ENCODE results near the gene IPMK.
"Not testable (repeated sequence)": the region's sequence is repeated elsewhere in the genome, so short reads cannot be mapped to it uniquely, and the experiment has no call there.

The IPMK gene

GRCh38 chr10:58244666-58245065, 23.0 kb downstream of the IPMK start:
- H3K27me3 ChIP-seq (ENCODE audit: low read depth, low read length); H3K9me3 ChIP-seq (ENCODE audit: control insufficient read depth in 1 of 2, low read length in 2 of 2); H3K4me1 ChIP-seq (ENCODE audit: control insufficient read depth in 1 of 2, insufficient read depth in 2 of 2, low read length in 2 of 2); H3K36me3 ChIP-seq (ENCODE audit: control insufficient read depth in 1 of 2, insufficient read depth in 2 of 2, low read length in 2 of 2); H3K27ac ChIP-seq (ENCODE audit: low read length); H3K4me3 ChIP-seq (ENCODE audit: low read depth in 1 of 2, low read length in 2 of 2): not testable (repeated sequence)

GRCh38 chr10:58244242-58244641, 23.5 kb downstream of the IPMK start:
- H3K27ac ChIP-seq (ENCODE audit: low read length); H3K4me3 ChIP-seq (ENCODE audit: low read depth in 1 of 2, low read length in 2 of 2); H3K4me1 ChIP-seq (ENCODE audit: control insufficient read depth in 1 of 2, insufficient read depth in 2 of 2, low read length in 2 of 2); H3K9me3 ChIP-seq (ENCODE audit: control insufficient read depth in 1 of 2, low read length in 2 of 2); H3K27me3 ChIP-seq (ENCODE audit: low read depth, low read length); H3K36me3 ChIP-seq (ENCODE audit: control insufficient read depth in 1 of 2, insufficient read depth in 2 of 2, low read length in 2 of 2): not testable (repeated sequence)

DNA sequence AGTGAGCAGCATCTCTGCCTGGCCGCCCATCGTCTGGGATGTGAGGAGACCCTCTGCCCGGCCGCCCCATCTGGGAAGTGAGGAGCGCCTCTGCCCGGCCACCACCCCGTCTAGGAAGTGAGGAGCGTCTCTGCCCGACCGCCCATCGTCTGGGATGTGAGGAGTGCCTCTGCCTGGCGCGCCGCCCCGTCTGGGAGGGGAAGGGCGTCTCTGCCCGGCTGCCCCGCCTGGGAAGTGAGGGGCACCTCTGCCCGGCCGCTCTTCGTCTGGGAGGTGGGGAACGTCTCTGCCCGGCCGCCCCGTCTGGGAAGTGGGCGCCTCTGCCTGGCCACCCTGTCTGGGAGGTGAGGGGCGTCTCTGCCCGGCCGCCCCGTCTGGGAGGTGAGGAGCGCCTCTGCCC, 23.9 kb downstream of the IPMK start:
- not testable (repeated sequence) for H3K27me3 ChIP-seq (ENCODE audit: low read depth, low read length); H3K9me3 ChIP-seq (ENCODE audit: control insufficient read depth in 1 of 2, low read length in 2 of 2); H3K4me1 ChIP-seq (ENCODE audit: control insufficient read depth in 1 of 2, insufficient read depth in 2 of 2, low read length in 2 of 2); H3K27ac ChIP-seq (ENCODE audit: low read length); H3K36me3 ChIP-seq (ENCODE audit: control insufficient read depth in 1 of 2, insufficient read depth in 2 of 2, low read length in 2 of 2); H3K4me3 ChIP-seq (ENCODE audit: low read depth in 1 of 2, low read length in 2 of 2)

- no peaks in the 10 kb centered on the region for H3K36me3 ChIP-seq (ENCODE audit: control insufficient read depth in 1 of 2, insufficient read depth in 2 of 2, low read length in 2 of 2)
- no peak overlapping the region for H3K27ac ChIP-seq (ENCODE audit: low read length)
- H3K4me1 ChIP-seq (ENCODE audit: control insufficient read depth in 1 of 2, insufficient read depth in 2 of 2, low read length in 2 of 2) = no peaks in the 10 kb centered on the region
- no peak overlapping the region for H3K4me3 ChIP-seq (ENCODE audit: low read depth in 1 of 2, low read length in 2 of 2)
- no peaks in the 10 kb centered on the region for H3K27me3 ChIP-seq (ENCODE audit: low read depth, low read length)
- H3K9me3 ChIP-seq (ENCODE audit: control insufficient read depth in 1 of 2, low read length in 2 of 2) = no peaks in the 10 kb centered on the region
These were observed 24.4 kb downstream of the IPMK start for GRCh38 chr10:58243269-58243668.

DNA sequence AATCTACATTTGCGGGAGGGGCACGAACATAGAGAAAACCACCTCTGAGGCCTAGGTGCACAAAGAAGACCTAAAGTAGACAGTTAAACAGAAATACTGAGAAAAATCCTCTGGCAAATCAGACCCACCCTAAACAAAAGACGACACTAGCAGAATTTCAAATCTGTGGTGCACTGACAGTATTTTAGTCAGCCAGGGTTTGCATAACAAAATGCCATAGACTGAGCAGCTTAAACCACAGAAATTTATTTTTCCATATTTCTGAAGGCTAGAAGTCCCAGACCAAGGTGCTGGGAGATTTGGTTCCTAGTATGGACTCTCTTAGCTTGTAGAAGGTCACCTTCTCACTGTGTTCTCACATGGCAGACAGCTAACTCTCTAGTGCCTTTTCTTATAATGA, 26.3 kb downstream of the IPMK start:
- Histone ChIP-seq H3K4me1 (ENCODE audit: control insufficient read depth in 1 of 2, insufficient read depth in 2 of 2, low read length in 2 of 2) (no peaks in the 10 kb centered on the region), H3K36me3 (ENCODE audit: control insufficient read depth in 1 of 2, insufficient read depth in 2 of 2, low read length in 2 of 2) (peaks cover 0 to 4% of the 10 kb centered on the region in 2 donors), H3K4me3 (ENCODE audit: low read depth in 1 of 2, low read length in 2 of 2) (no peak overlapping the region), H3K9me3 (ENCODE audit: control insufficient read depth in 1 of 2, low read length in 2 of 2) (no peaks in the 10 kb centered on the region), H3K27me3 (ENCODE audit: low read depth, low read length) (no peaks in the 10 kb centered on the region), H3K27ac (ENCODE audit: low read length) (no peak overlapping the region)

DNA sequence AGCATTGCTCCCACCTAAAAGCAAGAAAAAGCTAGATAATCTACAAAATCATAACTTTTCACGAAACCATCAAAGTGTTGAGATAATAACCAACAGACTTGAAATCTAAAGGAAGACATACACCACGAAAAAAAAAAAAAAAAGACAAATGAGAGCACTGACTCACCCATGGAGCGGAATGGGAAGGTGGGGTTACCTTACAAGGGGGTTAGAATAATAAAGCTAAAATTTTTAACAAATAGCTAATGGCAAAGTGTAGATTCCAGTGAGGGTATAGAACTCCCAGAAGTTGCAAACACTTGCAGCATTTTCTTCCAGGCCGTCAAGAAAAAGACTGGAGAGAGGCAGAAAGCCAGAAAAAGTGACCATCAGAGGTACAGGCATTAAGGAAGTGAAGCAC, 27.2 kb downstream of the IPMK start:
- Histone ChIP-seq H3K4me3 (ENCODE audit: low read depth in 1 of 2, low read length in 2 of 2) (no peak overlapping the region), H3K27me3 (ENCODE audit: low read depth, low read length) (no peaks in the 10 kb centered on the region), H3K27ac (ENCODE audit: low read length) (no peak overlapping the region), H3K36me3 (ENCODE audit: control insufficient read depth in 1 of 2, insufficient read depth in 2 of 2, low read length in 2 of 2) (peaks cover 0 to 8% of the 10 kb centered on the region in 2 donors), H3K9me3 (ENCODE audit: control insufficient read depth in 1 of 2, low read length in 2 of 2) (no peaks in the 10 kb centered on the region), H3K4me1 (ENCODE audit: control insufficient read depth in 1 of 2, insufficient read depth in 2 of 2, low read length in 2 of 2) (no peaks in the 10 kb centered on the region)

GRCh38 chr10:58239561-58240169, 28.0 kb downstream of the IPMK start:
- no peaks in the 10 kb centered on the region for H3K9me3 ChIP-seq (ENCODE audit: control insufficient read depth in 1 of 2, low read length in 2 of 2)

GRCh38 chr10:58237014-58237834, 30.5 kb downstream of the IPMK start:
- H3K4me1 ChIP-seq (ENCODE audit: control insufficient read depth in 1 of 2, insufficient read depth in 2 of 2, low read length in 2 of 2) = no peaks in the 10 kb centered on the region
- peaks cover 0 to 8% of the 10 kb centered on the region in 2 donors for H3K36me3 ChIP-seq (ENCODE audit: control insufficient read depth in 1 of 2, insufficient read depth in 2 of 2, low read length in 2 of 2)
- H3K27ac ChIP-seq (ENCODE audit: low read length) = no peak overlapping the region
- H3K9me3 ChIP-seq (ENCODE audit: control insufficient read depth in 1 of 2, low read length in 2 of 2) = no peaks in the 10 kb centered on the region
- no peaks in the 10 kb centered on the region for H3K27me3 ChIP-seq (ENCODE audit: low read depth, low read length)
- no peak overlapping the region for H3K4me3 ChIP-seq (ENCODE audit: low read depth in 1 of 2, low read length in 2 of 2)

More at GRCh38 chr10:58239561-58240169, 28.0 kb downstream of the IPMK start:
- Histone ChIP-seq H3K36me3 (ENCODE audit: control insufficient read depth in 1 of 2, insufficient read depth in 2 of 2, low read length in 2 of 2) (peaks cover 0 to 8% of the 10 kb centered on the region in 2 donors), H3K4me1 (ENCODE audit: control insufficient read depth in 1 of 2, insufficient read depth in 2 of 2, low read length in 2 of 2) (no peaks in the 10 kb centered on the region), H3K4me3 (ENCODE audit: low read depth in 1 of 2, low read length in 2 of 2) (no peak overlapping the region), H3K27me3 (ENCODE audit: low read depth, low read length) (no peaks in the 10 kb centered on the region), H3K27ac (ENCODE audit: low read length) (no peak overlapping the region)

DNA sequence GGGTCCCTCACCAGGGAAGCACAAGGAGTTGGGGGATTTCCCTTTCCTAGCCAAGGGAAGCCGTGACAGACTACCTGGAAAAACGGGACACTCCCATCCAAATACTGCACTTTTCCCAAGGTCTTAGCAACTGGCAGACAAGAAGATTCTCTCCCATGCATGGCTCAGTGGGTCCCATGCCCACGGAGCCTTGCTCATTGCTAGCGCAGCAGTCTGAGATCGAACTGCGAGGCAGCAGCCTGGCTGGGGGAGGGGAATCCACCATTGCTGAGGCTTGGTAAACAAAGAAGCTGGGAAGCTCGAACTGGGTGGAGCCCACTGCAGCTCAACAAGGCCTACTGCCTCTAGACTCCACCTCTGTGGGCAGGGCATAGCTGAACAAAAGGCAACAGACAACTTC, 37.8 kb downstream of the IPMK start:
- not testable (repeated sequence) for H3K9me3 ChIP-seq (ENCODE audit: control insufficient read depth in 1 of 2, low read length in 2 of 2); H3K27me3 ChIP-seq (ENCODE audit: low read depth, low read length); H3K27ac ChIP-seq (ENCODE audit: low read length); H3K4me1 ChIP-seq (ENCODE audit: control insufficient read depth in 1 of 2, insufficient read depth in 2 of 2, low read length in 2 of 2); H3K4me3 ChIP-seq (ENCODE audit: low read depth in 1 of 2, low read length in 2 of 2)
- H3K36me3 ChIP-seq (ENCODE audit: control insufficient read depth in 1 of 2, insufficient read depth in 2 of 2, low read length in 2 of 2) = peaks cover 0 to 14% of the 10 kb centered on the region in 2 donors

GRCh38 chr10:58225654-58226053, 42.0 kb downstream of the IPMK start:
- Histone ChIP-seq H3K36me3 (ENCODE audit: control insufficient read depth in 1 of 2, insufficient read depth in 2 of 2, low read length in 2 of 2) (peaks cover 0 to 11% of the 10 kb centered on the region in 2 donors), H3K27ac (ENCODE audit: low read length) (no peak overlapping the region), H3K9me3 (ENCODE audit: control insufficient read depth in 1 of 2, low read length in 2 of 2) (no peaks in the 10 kb centered on the region), H3K4me3 (ENCODE audit: low read depth in 1 of 2, low read length in 2 of 2) (no peak overlapping the region), H3K4me1 (ENCODE audit: control insufficient read depth in 1 of 2, insufficient read depth in 2 of 2, low read length in 2 of 2) (no peaks in the 10 kb centered on the region), H3K27me3 (ENCODE audit: low read depth, low read length) (no peaks in the 10 kb centered on the region)

- peaks cover 0 to 5% of the 10 kb centered on the region in 2 donors for H3K36me3 ChIP-seq (ENCODE audit: control insufficient read depth in 1 of 2, insufficient read depth in 2 of 2, low read length in 2 of 2)
- H3K4me1 ChIP-seq (ENCODE audit: control insufficient read depth in 1 of 2, insufficient read depth in 2 of 2, low read length in 2 of 2) = no peaks in the 10 kb centered on the region
- no peaks in the 10 kb centered on the region for H3K27me3 ChIP-seq (ENCODE audit: low read depth, low read length)
- H3K4me3 ChIP-seq (ENCODE audit: low read depth in 1 of 2, low read length in 2 of 2) = no peak overlapping the region
- no peak overlapping the region for H3K27ac ChIP-seq (ENCODE audit: low read length)
- no peaks in the 10 kb centered on the region for H3K9me3 ChIP-seq (ENCODE audit: control insufficient read depth in 1 of 2, low read length in 2 of 2)
These were observed 46.8 kb downstream of the IPMK start for GRCh38 chr10:58220769-58221451.

Data from muscle layer of duodenum (tissue), 2 donors.